Hematopoietic multipotent progenitor cell (in vitro differentiated cells): ENCODE data around the gene IFITM2. TPM values are rescaled to one million over a fixed set of nuclear protein-coding genes. Genes with fewer than 3 reads are reported as not detected.
"Not testable (repeated sequence)": the region's sequence is repeated elsewhere in the genome, so short reads cannot be mapped to it uniquely, and the experiment has no call there.

ENCODE experiments used
- DNase-seq, 3 donors: peaks; one replicate each; pipeline ENCODE4 v3.0.0-alpha.2; 2011 to 2015; ENCODE audit warnings: low read depth in 2 of 3, low spot score in 2 of 3
- total RNA-seq: library from RNA; depleted of rRNA; stranded (reverse); fragments of >200 nt; gene quantifications from one replicate; pipeline ENCODE4 v1.2.3, GENCODE V29; 2012

The IFITM2 gene
- total RNA-seq, 1 donor = 200 TPM

- not testable (repeated sequence) for DNase-seq
These were observed 11.7 kb downstream of the IFITM2 start for GRCh38 chr11:319121-319887.

- DNase-seq = not testable (repeated sequence)
These were observed 12.3 kb downstream of the IFITM2 start for GRCh38 chr11:319888-320273.

GRCh38 chr11:324156-324555, 16.5 kb downstream of the IFITM2 start:
- DNase-seq = no peak

- DNase-seq = not testable (repeated sequence)
These were observed 17.2 kb downstream of the IFITM2 start for GRCh38 chr11:324593-325517.

GRCh38 chr11:325796-326591, 18.4 kb downstream of the IFITM2 start:
- no peak for DNase-seq

GRCh38 chr11:326592-326841, 18.9 kb downstream of the IFITM2 start:
- no peak for DNase-seq

GRCh38 chr11:326842-327580, 19.4 kb downstream of the IFITM2 start:
- peak in 2 of 3 donors; percentile 75 to 77 for DNase-seq

GRCh38 chr11:327581-327923, 19.9 kb downstream of the IFITM2 start:
- no peak for DNase-seq

- DNase-seq = no peak
These were observed 20.4 kb downstream of the IFITM2 start for GRCh38 chr11:328012-328411.

GRCh38 chr11:328516-329100, 21.0 kb downstream of the IFITM2 start:
- not testable (repeated sequence) for DNase-seq

- no peak for DNase-seq
These were observed 22.3 kb downstream of the IFITM2 start for GRCh38 chr11:329886-330253.

- no peak for DNase-seq
These were observed 22.7 kb downstream of the IFITM2 start for GRCh38 chr11:330307-330693.

- no peak for DNase-seq
These were observed 23.2 kb downstream of the IFITM2 start for GRCh38 chr11:330694-331357.

- DNase-seq = no peak
These were observed 23.9 kb downstream of the IFITM2 start for GRCh38 chr11:331358-332060.

GRCh38 chr11:332651-333480, 25.2 kb downstream of the IFITM2 start:
- DNase-seq = no peak

- DNase-seq = not testable (repeated sequence)
These were observed 26.1 kb downstream of the IFITM2 start for GRCh38 chr11:333616-334263.

GRCh38 chr11:334264-334994, 26.8 kb downstream of the IFITM2 start:
- no peak for DNase-seq
